CD4-positive, CD25-positive, alpha-beta regulatory T cell (primary cell): ENCODE results near the gene ANKZF1. TPM values are rescaled to one million over a fixed set of nuclear protein-coding genes. Genes with fewer than 3 reads are reported as not detected.

Experiments
- ATAC-seq, 2 donors: fragments of 150-1000 bp; cut with Tn5 transposase; one replicate each; pipeline ENCODE4 v1.10.0; 2021; ENCODE audit warnings: low read depth in 2 of 2, moderate number of reproducible peaks in 2 of 2, moderate library complexity in 1 of 2
- DNase-seq, 3 donors: peaks; one replicate each; pipeline versions ENCODE4 v3.0.0 to v3.0.0-alpha.2; 2012 to 2022; ENCODE audit warnings: mixed read lengths in 1 of 3
- H3K27ac ChIP-seq: one replicate; pipeline ENCODE4 v1.7.0; 2013; ENCODE audit warnings: mild to moderate bottlenecking, low read length; ENCODE audit not compliant: insufficient read depth, poor library complexity, severe bottlenecking
- H3K27me3 ChIP-seq: one replicate; pipeline ENCODE4 v1.7.0; 2013; ENCODE audit warnings: low read length; ENCODE audit not compliant: control insufficient read depth, insufficient read depth
- H3K36me3 ChIP-seq: one replicate; pipeline ENCODE4 v1.7.0; 2013; ENCODE audit warnings: mild to moderate bottlenecking, low read length, moderate library complexity; ENCODE audit not compliant: control insufficient read depth, insufficient read depth
- H3K4me1 ChIP-seq: 2 replicates; pipeline ENCODE4 v1.7.0; 2013; ENCODE audit warnings: mild to moderate bottlenecking, low read length; ENCODE audit not compliant: insufficient read depth, control insufficient read depth, poor library complexity, severe bottlenecking
- H3K4me3 ChIP-seq: one replicate; pipeline ENCODE4 v1.7.0; 2013; ENCODE audit warnings: low read depth, mild to moderate bottlenecking, low read length, moderate library complexity
- H3K9me3 ChIP-seq, 2 experiments: 1 replicate in 1 of 2; 2 replicates in 1 of 2; pipeline ENCODE4 v1.7.0; 2013; ENCODE audit warnings: low read length in 2 of 2, mild to moderate bottlenecking in 1 of 2, moderate library complexity in 1 of 2; ENCODE audit not compliant: control insufficient read depth in 2 of 2
- H3K27ac Mint-ChIP-seq, 3 donors: one replicate each; pipeline ENCODE4 v1.8.0; 2020 to 2022; ENCODE audit warnings: mild to moderate bottlenecking in 3 of 3, mixed read lengths in 3 of 3, moderate library complexity in 2 of 3
- H3K27me3 Mint-ChIP-seq: one replicate; pipeline ENCODE4 v1.8.0; 2022; ENCODE audit warnings: mild to moderate bottlenecking, mixed read lengths
- H3K36me3 Mint-ChIP-seq: one replicate; pipeline ENCODE4 v1.8.0; 2020; ENCODE audit warnings: mixed read lengths
- H3K4me1 Mint-ChIP-seq, 4 donors: one replicate each; pipeline ENCODE4 v1.8.0; 2020 to 2022; ENCODE audit warnings: mixed read lengths in 4 of 4, mild to moderate bottlenecking in 1 of 4
- H3K4me3 Mint-ChIP-seq, 4 donors: one replicate each; pipeline ENCODE4 v1.8.0; 2020 to 2022; ENCODE audit warnings: mild to moderate bottlenecking in 4 of 4, mixed read lengths in 4 of 4, moderate library complexity in 3 of 4
- H3K9me3 Mint-ChIP-seq, 7 donors: one replicate each; pipeline ENCODE4 v1.8.0; 2020 to 2022; ENCODE audit warnings: mixed read lengths in 7 of 7, mild to moderate bottlenecking in 3 of 7, moderate library complexity in 2 of 7
- polyA plus RNA-seq, 4 donors: library from polyadenylated mRNA; unstranded; fragments of 300-500 nt; fragmentation: Illumina TruSeq; gene quantifications; one replicate each; pipeline ENCODE4 v1.2.3, GENCODE V29; 2021
- total RNA-seq: library from RNA; stranded (reverse); gene quantifications from one replicate; pipeline ENCODE4 v1.2.3, GENCODE V29; 2022

Gene ANKZF1, protein sequence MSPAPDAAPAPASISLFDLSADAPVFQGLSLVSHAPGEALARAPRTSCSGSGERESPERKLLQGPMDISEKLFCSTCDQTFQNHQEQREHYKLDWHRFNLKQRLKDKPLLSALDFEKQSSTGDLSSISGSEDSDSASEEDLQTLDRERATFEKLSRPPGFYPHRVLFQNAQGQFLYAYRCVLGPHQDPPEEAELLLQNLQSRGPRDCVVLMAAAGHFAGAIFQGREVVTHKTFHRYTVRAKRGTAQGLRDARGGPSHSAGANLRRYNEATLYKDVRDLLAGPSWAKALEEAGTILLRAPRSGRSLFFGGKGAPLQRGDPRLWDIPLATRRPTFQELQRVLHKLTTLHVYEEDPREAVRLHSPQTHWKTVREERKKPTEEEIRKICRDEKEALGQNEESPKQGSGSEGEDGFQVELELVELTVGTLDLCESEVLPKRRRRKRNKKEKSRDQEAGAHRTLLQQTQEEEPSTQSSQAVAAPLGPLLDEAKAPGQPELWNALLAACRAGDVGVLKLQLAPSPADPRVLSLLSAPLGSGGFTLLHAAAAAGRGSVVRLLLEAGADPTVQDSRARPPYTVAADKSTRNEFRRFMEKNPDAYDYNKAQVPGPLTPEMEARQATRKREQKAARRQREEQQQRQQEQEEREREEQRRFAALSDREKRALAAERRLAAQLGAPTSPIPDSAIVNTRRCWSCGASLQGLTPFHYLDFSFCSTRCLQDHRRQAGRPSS
- total RNA-seq (123 TPM), polyA plus RNA-seq (10 to 100 TPM; 23.5 to 37.5 (median 28.5) TPM)

- Mint-ChIP-seq H3K9me3 (no peaks in the 10 kb centered on the region), H3K4me3 (peak within 1 kb of the TSS; percentile 92 to 98 (median 96)), H3K4me1 (peaks cover 12 to 75% (median 42%) of the 10 kb centered on the region in 4 donors), H3K27me3 (no peaks in the 10 kb centered on the region), H3K36me3 (peaks cover 40% of the 10 kb centered on the region), H3K27ac (peak within 1 kb of the TSS; percentile 98 to 99 (median 98))
- Histone ChIP-seq H3K27ac (peak within 1 kb of the TSS; percentile 90), H3K36me3 (peaks cover 51% of the 10 kb centered on the region), H3K27me3 (no peaks in the 10 kb centered on the region), H3K4me1 (peaks cover 43% of the 10 kb centered on the region), H3K9me3 (no peaks in the 10 kb centered on the region), H3K4me3 (peak within 1 kb of the TSS; percentile 95)
- peak; percentile 98 to 99 for ATAC-seq
- peak; percentile 97 to 99 (median 98) for DNase-seq
Observed at GRCh38 chr2:219229305-219230058, at the start of gene ANKZF1, which contains the start of gene ATG9A. TSS of gene ANKZF1 (plus strand) at chr2:219229806. CDS start at chr2:219230258, 452 bp downstream. TSS of gene ATG9A (minus strand) at chr2:219229636. CDS start at chr2:219228024, 1,612 bp downstream.

- H3K27ac Mint-ChIP-seq: peak overlapping the region; percentile 29 to 69 (median 66)
- H3K4me1 ChIP-seq: peaks cover 41% of the 10 kb centered on the region
- peak overlapping the region; percentile 41 to 93 (median 78) for H3K4me3 Mint-ChIP-seq
Observed at GRCh38 chr2:219180961-219181360, 48.6 kb upstream of the ANKZF1 start.

DNA sequence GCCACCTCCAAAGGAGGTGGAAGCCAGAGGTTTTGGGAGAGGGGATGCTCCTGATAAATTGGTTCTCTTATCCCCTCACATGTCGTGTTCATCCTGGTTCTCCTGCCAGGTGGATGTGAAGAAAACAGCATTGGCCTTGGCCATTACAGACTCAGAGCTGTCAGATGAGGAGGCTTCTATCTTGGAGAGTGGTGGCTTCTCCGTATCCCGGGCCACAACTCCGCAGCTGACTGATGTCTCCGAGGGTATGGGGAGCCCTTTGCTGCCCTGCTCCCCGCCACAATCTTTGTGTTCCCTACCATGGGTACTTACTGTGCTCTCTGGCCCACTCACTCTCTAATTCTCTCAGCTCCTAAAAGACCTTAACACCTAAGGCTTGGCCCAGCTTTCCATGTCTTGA lies 48.1 kb upstream of the ANKZF1 start:
- H3K4me1 Mint-ChIP-seq: peaks cover 14 to 56% (median 33%) of the 10 kb centered on the region in 4 donors
- DNase-seq (no peak), ATAC-seq (no peak)
- H3K4me3 Mint-ChIP-seq: peak overlapping the region in 3 of 4 donors; percentile 27 to 41 (median 38)
- Histone ChIP-seq H3K9me3 (no peaks in the 10 kb centered on the region), H3K27ac (no peak overlapping the region), H3K27me3 (no peaks in the 10 kb centered on the region), H3K4me1 (peaks cover 35% of the 10 kb centered on the region), H3K36me3 (peaks cover 54% of the 10 kb centered on the region), H3K4me3 (no peak overlapping the region)
- peak overlapping the region; percentile 29 to 66 (median 46) for H3K27ac Mint-ChIP-seq
- H3K9me3 Mint-ChIP-seq: no peaks in the 10 kb centered on the region
- H3K27me3 Mint-ChIP-seq: peaks cover 11% of the 10 kb centered on the region
- peaks cover 32% of the 10 kb centered on the region for H3K36me3 Mint-ChIP-seq

More at GRCh38 chr2:219180961-219181360, 48.6 kb upstream of the ANKZF1 start:
- H3K36me3 Mint-ChIP-seq: peaks cover 32% of the 10 kb centered on the region
- Histone ChIP-seq H3K27me3 (no peaks in the 10 kb centered on the region), H3K27ac (no peak overlapping the region), H3K36me3 (peaks cover 54% of the 10 kb centered on the region), H3K4me3 (no peak overlapping the region), H3K9me3 (no peaks in the 10 kb centered on the region)
- H3K4me1 Mint-ChIP-seq: peaks cover 14 to 58% (median 34%) of the 10 kb centered on the region in 4 donors
- ATAC-seq (no peak), DNase-seq (no peak)
- no peaks in the 10 kb centered on the region for H3K9me3 Mint-ChIP-seq
- peaks cover 11% of the 10 kb centered on the region for H3K27me3 Mint-ChIP-seq

DNA sequence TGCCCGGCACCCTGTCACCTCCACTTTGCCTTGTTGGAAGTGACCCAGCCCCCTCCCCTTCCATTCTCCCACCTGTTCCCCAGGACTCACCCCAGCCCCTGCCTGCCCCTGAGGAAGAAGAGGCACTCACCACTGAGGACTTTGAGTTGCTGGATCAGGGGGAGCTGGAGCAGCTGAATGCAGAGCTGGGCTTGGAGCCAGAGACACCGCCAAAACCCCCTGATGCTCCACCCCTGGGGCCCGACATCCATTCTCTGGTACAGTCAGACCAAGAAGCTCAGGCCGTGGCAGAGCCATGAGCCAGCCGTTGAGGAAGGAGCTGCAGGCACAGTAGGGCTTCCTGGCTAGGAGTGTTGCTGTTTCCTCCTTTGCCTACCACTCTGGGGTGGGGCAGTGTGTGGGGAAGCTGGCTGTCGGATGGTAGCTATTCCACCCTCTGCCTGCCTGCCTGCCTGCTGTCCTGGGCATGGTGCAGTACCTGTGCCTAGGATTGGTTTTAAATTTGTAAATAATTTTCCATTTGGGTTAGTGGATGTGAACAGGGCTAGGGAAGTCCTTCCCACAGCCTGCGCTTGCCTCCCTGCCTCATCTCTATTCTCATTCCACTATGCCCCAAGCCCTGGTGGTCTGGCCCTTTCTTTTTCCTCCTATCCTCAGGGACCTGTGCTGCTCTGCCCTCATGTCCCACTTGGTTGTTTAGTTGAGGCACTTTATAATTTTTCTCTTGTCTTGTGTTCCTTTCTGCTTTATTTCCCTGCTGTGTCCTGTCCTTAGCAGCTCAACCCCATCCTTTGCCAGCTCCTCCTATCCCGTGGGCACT lies 47.1 kb upstream of the ANKZF1 start:
- H3K4me3 Mint-ChIP-seq: peak overlapping the region in 1 of 4 donors; percentile 15
- H3K4me1 ChIP-seq: peaks cover 28% of the 10 kb centered on the region
- no peak for ATAC-seq
- peaks cover 32% of the 10 kb centered on the region for H3K36me3 Mint-ChIP-seq
- peaks cover 4% of the 10 kb centered on the region for H3K27me3 Mint-ChIP-seq
- no peak overlapping the region for H3K4me3 ChIP-seq
- peaks cover 54% of the 10 kb centered on the region for H3K36me3 ChIP-seq
- no peaks in the 10 kb centered on the region for H3K9me3 Mint-ChIP-seq
- no peak overlapping the region for H3K27ac ChIP-seq
- H3K27ac Mint-ChIP-seq: no peak overlapping the region
- no peaks in the 10 kb centered on the region for H3K9me3 ChIP-seq
- H3K27me3 ChIP-seq: no peaks in the 10 kb centered on the region
- peaks cover 14 to 51% (median 29%) of the 10 kb centered on the region in 4 donors for H3K4me1 Mint-ChIP-seq
- DNase-seq: no peak

GRCh38 chr2:219183151-219183772 lies 46.3 kb upstream of the ANKZF1 start:
- Mint-ChIP-seq H3K27me3 (no peaks in the 10 kb centered on the region), H3K4me3 (peak overlapping the region in 1 of 4 donors; percentile 22), H3K9me3 (no peaks in the 10 kb centered on the region), H3K36me3 (peaks cover 32% of the 10 kb centered on the region), H3K27ac (no peak overlapping the region), H3K4me1 (peaks cover 14 to 49% (median 28%) of the 10 kb centered on the region in 4 donors)
- no peak for ATAC-seq
- no peak overlapping the region for H3K4me3 ChIP-seq
- H3K36me3 ChIP-seq: peaks cover 54% of the 10 kb centered on the region
- no peak for DNase-seq
- no peaks in the 10 kb centered on the region for H3K9me3 ChIP-seq
- no peak overlapping the region for H3K27ac ChIP-seq
- H3K27me3 ChIP-seq: no peaks in the 10 kb centered on the region
- peaks cover 24% of the 10 kb centered on the region for H3K4me1 ChIP-seq

DNA sequence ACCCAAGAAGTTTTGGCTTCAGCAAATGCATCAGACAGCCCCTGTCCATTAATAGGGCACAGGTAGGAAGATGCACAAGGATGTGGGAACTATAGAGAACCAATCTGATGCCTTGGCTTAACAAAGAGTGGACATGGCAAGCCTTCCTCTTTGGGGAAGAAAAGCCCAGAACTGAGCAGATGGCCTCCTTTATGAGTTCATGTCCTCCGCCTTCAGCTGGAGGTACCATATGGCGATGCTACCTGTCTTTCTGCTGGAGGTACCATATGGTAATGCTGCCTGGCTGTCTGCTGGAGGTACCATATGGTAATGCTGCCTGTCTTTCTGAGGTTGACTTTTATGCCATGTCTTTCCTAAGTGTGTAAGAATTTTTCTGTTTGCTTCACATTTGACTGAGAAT lies 45.5 kb upstream of the ANKZF1 start:
- no peak for DNase-seq
- Mint-ChIP-seq H3K4me1 (peaks cover 10 to 44% (median 25%) of the 10 kb centered on the region in 4 donors), H3K4me3 (peak overlapping the region in 1 of 4 donors; percentile 22), H3K27me3 (no peaks in the 10 kb centered on the region), H3K9me3 (no peaks in the 10 kb centered on the region), H3K36me3 (peaks cover 32% of the 10 kb centered on the region), H3K27ac (peak overlapping the region in 1 of 3 donors; percentile 7)
- Histone ChIP-seq H3K4me1 (peaks cover 16% of the 10 kb centered on the region), H3K36me3 (peaks cover 54% of the 10 kb centered on the region), H3K27me3 (no peaks in the 10 kb centered on the region), H3K9me3 (no peaks in the 10 kb centered on the region), H3K4me3 (no peak overlapping the region), H3K27ac (no peak overlapping the region)
- no peak for ATAC-seq
